GM12878 (cell line): ENCODE measurements around the gene AP1AR. TPM values are rescaled to one million over a fixed set of nuclear protein-coding genes. Genes with fewer than 3 reads are reported as not detected.
A peak's percentile ranks its signal among the peaks of the same experiment; 100 is the strongest.
"Not testable (repeated sequence)": the region's sequence is repeated elsewhere in the genome, so short reads cannot be mapped to it uniquely, and the experiment has no call there.

ENCODE experiments used
- ATAC-seq: fragments of 200-7000 bp; cut with Tn5 transposase; 3 replicates; pipeline ENCODE4 v1.9.1; 2020; ENCODE audit warnings: mild to moderate bottlenecking, moderate library complexity
- BruUV-seq: library from RNA; stranded (reverse); fragments of 400-500 nt; replicated peaks from 2 replicates; lab custom pipeline; 2021; lab: Mats Ljungman, UMichigan
- CTCF ChIA-PET: fragments of 300-600 bp; sonication (Branson Sonifier 250); formaldehyde crosslinking; extraction: SDS; loops from one replicate; lab custom pipeline; 2021; ENCODE audit warnings: inconsistent platforms; lab: Yijun Ruan, JAX
- POLR2A ChIA-PET: fragments of 350-600 bp; formaldehyde crosslinking; extraction: SDS; loops from one replicate; lab custom pipeline; 2021; ENCODE audit warnings: inconsistent platforms; lab: Charles Lee
- RAD21 ChIA-PET: fragments of 300-600 bp; sonication (Branson Sonifier 250); formaldehyde crosslinking; loops from one replicate; lab custom pipeline; 2023; ENCODE audit warnings: antibody characterized with exemption; ENCODE audit not compliant: unreplicated experiment; lab: Charles Lee
- SMC1A ChIA-PET: fragments of 300-600 bp; sonication (Branson Sonifier 250); formaldehyde crosslinking; loops from one replicate; lab custom pipeline; 2023; ENCODE audit not compliant: unreplicated experiment, uncharacterized antibody; lab: Charles Lee
- DNase-seq: peaks from one replicate; pipeline ENCODE4 v3.0.0-alpha.2; 2011; ENCODE audit warnings: low read depth, low spot score
- FAIRE-seq: peaks from 3 replicates; lab custom pipeline; 2011; peaks lifted over from hg19 to GRCh38; lab: Jason Lieb, UNC
- H2AFZ ChIP-seq: 2 replicates; pipeline ENCODE4 v1.6.0; 2011; ENCODE audit warnings: low read depth, low read length, control low read depth; ENCODE audit not compliant: control insufficient read depth
- H3K27ac ChIP-seq: 2 replicates; pipeline ENCODE4 v1.5.1; 2011; ENCODE audit warnings: control low read depth; ENCODE audit not compliant: control insufficient read depth, insufficient read depth
- H3K27me3 ChIP-seq, 2 experiments: replicated peaks in 1 of 2; 2 replicates each; pipeline versions ENCODE4 v1.6.0 to v1.6.1; 2011; ENCODE audit warnings: low read length in 1 of 2; ENCODE audit not compliant: control insufficient read depth in 2 of 2, insufficient read depth in 2 of 2
- H3K36me3 ChIP-seq, 2 experiments: 2 replicates each; pipeline ENCODE4 v1.5.1; 2011; ENCODE audit warnings: low read length in 1 of 2; ENCODE audit not compliant: control insufficient read depth in 2 of 2, insufficient read depth in 2 of 2
- H3K4me1 ChIP-seq: 2 replicates; pipeline ENCODE4 v1.6.1; 2011; ENCODE audit warnings: mild to moderate bottlenecking, low read length, moderate library complexity, mixed read lengths; ENCODE audit not compliant: control insufficient read depth, insufficient read depth
- H3K4me2 ChIP-seq: 2 replicates; pipeline ENCODE4 v1.6.0; 2011; ENCODE audit warnings: control low read depth; ENCODE audit not compliant: control insufficient read depth, insufficient read depth
- H3K4me3 ChIP-seq: fragments of 200-600 bp; sonication (generic); 2 replicates; pipeline ENCODE4 v1.5.1; 2016
- H3K79me2 ChIP-seq: 2 replicates; pipeline ENCODE4 v1.6.0; 2011; ENCODE audit warnings: low read length; ENCODE audit not compliant: control insufficient read depth, insufficient read depth
- H3K9ac ChIP-seq: 2 replicates; pipeline ENCODE4 v1.8.0; 2011; ENCODE audit warnings: low read length, control low read depth, mixed read lengths; ENCODE audit not compliant: control insufficient read depth, insufficient read depth
- H3K9me3 ChIP-seq: replicated peaks from 3 replicates; pipeline ENCODE4 v1.5.1; 2011; ENCODE audit warnings: mild to moderate bottlenecking, low read length; ENCODE audit not compliant: control insufficient read depth, insufficient read depth
- H4K20me1 ChIP-seq: 2 replicates; pipeline ENCODE4 v1.6.0; 2011; ENCODE audit not compliant: control insufficient read depth, insufficient read depth
- HDAC6 ChIP-seq: fragments of 200-600 bp; sonication (generic); IDR thresholded peaks from one replicate; pipeline ENCODE4 v1.8.0; 2017; ENCODE audit warnings: antibody characterized with exemption; ENCODE audit not compliant: unreplicated experiment
- STAT1 ChIP-seq: fragments of 450-650 bp; conservative IDR thresholded peaks from 2 replicates; pipeline ENCODE4 v1.6.1; 2014; ENCODE audit warnings: antibody characterized with exemption, mild to moderate bottlenecking
- WGBS: methylation state at CpG from one replicate; pipeline ENCODE4 v1.1.6; 2016; ENCODE audit warnings: low lambda C conversion rate; ENCODE audit not compliant: insufficient replicate concordance, insufficient coverage; ENCODE audit errors: missing lambda C conversion rate; 5-methylcytosine and 5-hydroxymethylcytosine counted together
- in situ Hi-C: fragments of 300-500 bp; cut with MboI; formaldehyde crosslinking; loops from 9 replicates; pipeline ENCODE4 v1.14.3; 2018; ENCODE audit warnings: mixed read lengths
- intact Hi-C: fragments of 100-400 bp; cut with micrococcal nuclease; formaldehyde crosslinking; loops from one replicate; pipeline ENCODE4 v1.14.2; 2022; ENCODE audit not compliant: unreplicated experiment
- polyA plus RNA-seq, 11 experiments: library from polyadenylated mRNA; depleted of rRNA in 4 of 11; unstranded in 6 of 11; stranded (reverse) in 5 of 11; fragments of >200 nt; fragmentation: Nextera tagmentation in 4 of 11; fragmentation: Illumina TruSeq in 1 of 11; extraction: Ambion mirVana in 4 of 11; extraction: Trizol in 1 of 11; gene quantifications; 1 replicate in 1 of 11; 2 replicates in 10 of 11; pipeline versions ENCODE4 v1.2.1 to v1.2.3, GENCODE V29; 2011 to 2016; ENCODE audit warnings: inconsistent platforms in 2 of 11, missing spikeins in 2 of 11, low read depth in 1 of 11
- total RNA-seq, 4 experiments: library from RNA; depleted of rRNA in 3 of 4; stranded (reverse); fragments of >200 nt in 3 of 4; fragmentation: Illumina TruSeq in 1 of 4; extraction: Trizol in 1 of 4; gene quantifications; 2 replicates each; pipeline versions ENCODE4 v1.2.1 to v1.2.3, GENCODE V29; 2013 to 2021

AP1AR gene
- total and polyA plus RNA-seq, 10 of the 15 experiments (the other 5 are each of a cell fraction or from before 2014, with no cell fraction given) = 5.6 to 29.1 (median 16.3) TPM

DNA sequence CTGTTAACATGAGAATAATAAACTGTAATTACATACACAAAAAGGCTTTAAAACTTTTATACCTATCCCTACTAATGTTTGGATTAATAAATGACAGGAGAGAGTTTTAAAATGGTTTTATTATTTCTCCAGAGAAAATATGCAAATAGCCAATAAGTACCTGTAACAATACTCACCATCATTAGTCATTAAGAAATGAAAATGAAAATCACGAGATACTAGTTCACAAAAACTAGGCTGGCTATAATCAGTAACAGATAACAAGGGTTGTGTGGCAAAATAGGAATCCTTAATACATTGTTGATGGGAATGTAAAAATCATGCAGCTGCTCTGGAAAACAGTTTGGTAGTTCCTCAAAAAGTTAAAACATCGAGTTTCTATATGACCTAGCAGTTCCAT is 25.2 kb upstream of the AP1AR start:
- peak; percentile 33; the same call in 2 of the 3 replicates for ATAC-seq
- 0% methylated on average over 2 of the region's 2 CpGs for WGBS

DNA sequence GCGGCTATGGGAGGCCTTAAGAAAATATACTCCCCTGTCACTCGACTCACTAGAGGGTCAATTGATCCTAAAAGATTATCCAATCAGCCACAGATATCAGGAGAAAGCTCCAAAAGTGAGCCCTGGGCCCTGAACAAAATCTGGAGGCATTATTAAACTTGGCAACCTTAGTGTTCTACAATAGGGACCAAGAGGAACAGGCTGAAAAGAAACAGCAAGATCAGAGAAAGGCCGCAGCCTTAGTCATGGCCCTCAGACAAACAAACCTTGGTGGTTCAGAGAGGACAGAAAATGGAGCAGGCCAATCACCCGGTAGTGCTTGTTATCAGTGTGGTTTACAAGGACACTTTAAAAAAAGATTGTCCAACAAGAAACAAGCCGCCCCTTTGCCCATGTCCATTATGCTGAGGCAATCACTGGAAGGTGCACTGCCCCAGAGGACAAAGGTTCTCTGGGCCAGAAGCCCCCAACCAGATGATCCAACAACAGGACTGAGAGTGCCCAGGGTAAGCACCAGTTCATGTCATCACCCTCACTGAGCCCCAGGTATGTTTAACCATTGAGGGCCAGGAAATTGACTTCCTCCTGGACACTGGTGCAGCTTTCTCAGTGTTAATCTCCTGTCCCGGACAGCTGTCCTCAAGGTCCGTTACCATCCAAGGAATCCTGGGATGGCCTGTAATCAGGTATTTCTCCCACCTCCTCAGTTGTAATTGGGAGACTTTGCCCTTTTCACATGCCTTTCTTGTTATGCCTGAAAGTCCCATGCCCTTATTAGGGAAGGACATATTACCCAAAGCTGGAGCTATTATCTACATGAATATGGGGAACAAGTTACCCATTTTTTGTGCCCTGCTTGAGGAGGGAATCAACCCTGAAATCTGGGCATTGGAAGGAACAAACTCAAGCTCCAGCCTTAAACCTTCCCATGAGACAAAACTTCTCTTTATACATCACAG is 23.2 kb upstream of the AP1AR start:
- in situ Hi-C loops, H3K9me3 ChIP-seq, H3K4me2 ChIP-seq, DNase-seq, H3K36me3 ChIP-seq, H3K27ac ChIP-seq, H3K4me3 ChIP-seq, BruUV-seq, intact Hi-C loops, ATAC-seq, H2AFZ ChIP-seq, POLR2A ChIA-PET, H3K4me1 ChIP-seq, H3K79me2 ChIP-seq, H3K9ac ChIP-seq, H4K20me1 ChIP-seq, H3K27me3 ChIP-seq, RAD21 ChIA-PET, FAIRE-seq: not testable (repeated sequence)
- WGBS = 67% methylated on average over 7 of the region's 7 CpGs
- ChIA-PET SMC1A (interaction anchor here (1.4 kb wide), 1 partner anchor 12 kb away, joined by 3 read pairs; no protein-coding TSS in a partner anchor), CTCF (interaction anchor here (1.0 kb wide), 1 partner anchor 10 kb away, joined by 3 read pairs; no protein-coding TSS in a partner anchor)

More for the DNA sequence above, 25.2 kb upstream of the AP1AR start:
- Histone ChIP-seq H3K27ac (no peak overlapping the region), H3K4me2 (no peak overlapping the region; the same call in 1 of the 2 replicates), H4K20me1 (no peaks in the 10 kb centered on the region), H3K9ac (no peak overlapping the region), H3K4me1 (no peaks in the 10 kb centered on the region), H3K4me3 (no peak overlapping the region), H3K79me2 (no peaks in the 10 kb centered on the region), H3K9me3 (no peaks in the 10 kb centered on the region), H3K36me3 (no peaks in the 10 kb centered on the region), H3K27me3 (no peaks in the 10 kb centered on the region; a peak in 1 of 4 replicates), H2AFZ (no peak overlapping the region)
- intact Hi-C loops (no loop called here), in situ Hi-C loops (no loop called here)
- POLR2A ChIA-PET = no interaction called here
- no TSS peak for BruUV-seq
- FAIRE-seq (no peak), DNase-seq (no peak)
- RAD21 ChIA-PET = no interaction called here
- SMC1A ChIA-PET = no interaction called here
- no peak for TF ChIP-seq STAT1
- no peak for TF ChIP-seq HDAC6
- CTCF ChIA-PET = interaction anchor here (1.0 kb wide), 1 partner anchor 37 kb away, joined by 3 read pairs; no protein-coding TSS in a partner anchor
